Measurements from ENCODE around the gene SSPN. TPM values are rescaled to one million over a fixed set of nuclear protein-coding genes. Genes with fewer than 3 reads are reported as not detected.
"Not testable (repeated sequence)": the region's sequence is repeated elsewhere in the genome, so short reads cannot be mapped to it uniquely, and the experiment has no call there.

The SSPN gene
- total RNA-seq, 1 experiment from 2014 or later = 0.17 TPM

DNA sequence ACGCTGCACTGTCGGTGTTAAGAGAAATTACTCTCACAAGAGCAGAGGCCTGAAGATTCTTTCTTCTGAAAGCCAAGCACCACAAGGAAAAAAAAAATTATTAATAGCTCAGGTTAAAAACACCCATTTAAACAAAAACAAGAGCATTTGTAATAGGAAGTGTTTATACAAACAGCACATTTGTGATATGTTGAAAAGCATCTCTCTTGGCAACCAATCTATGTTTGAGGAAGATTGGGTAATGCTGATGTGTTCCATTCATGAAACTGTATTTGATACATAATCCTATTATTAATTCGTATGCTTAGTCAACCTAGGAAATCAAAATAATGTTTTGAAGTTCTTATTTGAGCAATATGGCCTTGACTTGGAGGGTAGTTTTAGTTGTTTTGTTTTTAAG is 36.5 kb downstream of the SSPN start (continued):
- TF ChIP-seq, protein P1, sequence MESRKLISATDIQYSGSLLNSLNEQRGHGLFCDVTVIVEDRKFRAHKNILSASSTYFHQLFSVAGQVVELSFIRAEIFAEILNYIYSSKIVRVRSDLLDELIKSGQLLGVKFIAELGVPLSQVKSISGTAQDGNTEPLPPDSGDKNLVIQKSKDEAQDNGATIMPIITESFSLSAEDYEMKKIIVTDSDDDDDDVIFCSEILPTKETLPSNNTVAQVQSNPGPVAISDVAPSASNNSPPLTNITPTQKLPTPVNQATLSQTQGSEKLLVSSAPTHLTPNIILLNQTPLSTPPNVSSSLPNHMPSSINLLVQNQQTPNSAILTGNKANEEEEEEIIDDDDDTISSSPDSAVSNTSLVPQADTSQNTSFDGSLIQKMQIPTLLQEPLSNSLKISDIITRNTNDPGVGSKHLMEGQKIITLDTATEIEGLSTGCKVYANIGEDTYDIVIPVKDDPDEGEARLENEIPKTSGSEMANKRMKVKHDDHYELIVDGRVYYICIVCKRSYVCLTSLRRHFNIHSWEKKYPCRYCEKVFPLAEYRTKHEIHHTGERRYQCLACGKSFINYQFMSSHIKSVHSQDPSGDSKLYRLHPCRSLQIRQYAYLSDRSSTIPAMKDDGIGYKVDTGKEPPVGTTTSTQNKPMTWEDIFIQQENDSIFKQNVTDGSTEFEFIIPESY (IDR thresholded peaks at IDR 0.05; ENCODE audit: extremely low read depth, insufficient replicate concordance, low read length) = no peak
- TF ChIP-seq SRF (IDR thresholded peaks at IDR 0.05; ENCODE audit: low read depth) (no peak), EZH2phosphoT487 (IDR thresholded peaks at IDR 0.05; ENCODE audit: borderline replicate concordance) (no peak), POLR2A (IDR thresholded peaks at IDR 0.05; ENCODE audit: borderline replicate concordance, extremely low read depth, insufficient read depth, insufficient read length) (no peak), TCF7L2 (IDR thresholded peaks at IDR 0.05; ENCODE audit: borderline replicate concordance, extremely low read depth, insufficient read depth, insufficient read length) (no peak), ZNF274 (IDR thresholded peaks at IDR 0.05; ENCODE audit: low read depth, low read length) (no peak), ZFX (IDR thresholded peaks at IDR 0.05) (no peak)

- no peaks in the 10 kb centered on the region for H3K36me3 ChIP-seq (ENCODE audit: control insufficient read depth in 1 of 2, insufficient read depth in 2 of 2, low read length in 2 of 2)
- H3K9me3 ChIP-seq (ENCODE audit: control insufficient read depth in 1 of 2, insufficient read depth in 1 of 2, low read depth in 1 of 2, low read length in 2 of 2) = no peaks in the 10 kb centered on the region; a peak in 1 of 4 replicates
- no peaks in the 10 kb centered on the region for H3K27me3 ChIP-seq (ENCODE audit: insufficient read depth, low read length)
- intact Hi-C loops (cut with micrococcal nuclease) = no loop called here
- POLR2A ChIA-PET = no interaction called here
- DNase-seq (ENCODE audit: low read depth, low spot score) (no peak), ATAC-seq (no peak)
- no peak overlapping the region for H3K27ac ChIP-seq (ENCODE audit: low read depth, low read length)
- TF ChIP-seq CBX3 (IDR thresholded peaks at IDR 0.05; ENCODE audit: low read depth) = no peak
- BruUV-seq (replicated peaks) = no TSS peak
- CTCF ChIA-PET = no interaction called here
- H3K4me2 ChIP-seq (ENCODE audit: low read length) = no peak overlapping the region
- no peaks in the 10 kb centered on the region for H3K4me1 ChIP-seq (ENCODE audit: control insufficient read depth in 1 of 2, insufficient read depth in 2 of 2, low read length in 2 of 2)
- H3K4me3 ChIP-seq (replicated peaks in 1 of 2; ENCODE audit: low read depth in 1 of 2, low read length in 2 of 2) = no peak overlapping the region
- RAD21 ChIA-PET (ENCODE audit: low non-redundant PET in 1 of 2, low total read pairs in 2 of 2, uncharacterized antibody in 2 of 2, unreplicated experiment in 2 of 2) = no interaction called here
- no peak overlapping the region for H3K9ac ChIP-seq (ENCODE audit: low read length)
- H2AFZ ChIP-seq (ENCODE audit: low read depth, low read length, poor library complexity, severe bottlenecking) = no peak overlapping the region
- no peaks in the 10 kb centered on the region for H3K79me2 ChIP-seq (ENCODE audit: insufficient read depth, low read length)
- H3K9me2 ChIP-seq (ENCODE audit: insufficient read depth) = no peaks in the 10 kb centered on the region
- no peaks in the 10 kb centered on the region for H4K20me1 ChIP-seq (ENCODE audit: insufficient read depth)
These were observed 38.3 kb downstream of the SSPN start for GRCh38 chr12:26233631-26234030.

DNA sequence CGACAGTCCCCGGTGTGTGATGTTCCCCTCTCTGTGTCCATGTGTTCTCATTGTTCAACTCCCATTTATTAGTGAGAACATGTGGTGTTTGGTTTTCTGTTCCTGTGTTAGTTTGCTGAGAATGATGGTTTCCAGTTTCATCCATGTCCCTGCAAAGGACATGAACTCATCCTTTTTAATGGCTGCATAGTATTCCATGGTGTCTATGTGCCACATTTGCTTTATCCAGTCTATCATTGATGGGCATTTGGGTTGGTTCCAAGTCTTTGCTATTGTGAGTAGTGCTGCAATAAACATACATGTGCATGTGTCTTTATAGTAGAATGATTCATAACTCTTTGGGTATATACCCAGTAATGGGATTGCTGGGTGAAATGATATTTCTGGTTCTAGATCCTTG is 40.1 kb downstream of the SSPN start:
- H3K36me3 ChIP-seq (ENCODE audit: control insufficient read depth in 1 of 2, insufficient read depth in 2 of 2, low read length in 2 of 2); BruUV-seq (replicated peaks); H3K9me3 ChIP-seq (ENCODE audit: control insufficient read depth in 1 of 2, insufficient read depth in 1 of 2, low read depth in 1 of 2, low read length in 2 of 2); DNase-seq (ENCODE audit: low read depth, low spot score); H2AFZ ChIP-seq (ENCODE audit: low read depth, low read length, poor library complexity, severe bottlenecking); CTCF ChIA-PET; H4K20me1 ChIP-seq (ENCODE audit: insufficient read depth); ATAC-seq; H3K9ac ChIP-seq (ENCODE audit: low read length); RAD21 ChIA-PET (ENCODE audit: low non-redundant PET in 1 of 2, low total read pairs in 2 of 2, uncharacterized antibody in 2 of 2, unreplicated experiment in 2 of 2); POLR2A ChIA-PET; H3K4me2 ChIP-seq (ENCODE audit: low read length); H3K4me3 ChIP-seq (replicated peaks in 1 of 2; ENCODE audit: low read depth in 1 of 2, low read length in 2 of 2); H3K4me1 ChIP-seq (ENCODE audit: control insufficient read depth in 1 of 2, insufficient read depth in 2 of 2, low read length in 2 of 2); intact Hi-C loops (cut with micrococcal nuclease); H3K27ac ChIP-seq (ENCODE audit: low read depth, low read length); H3K9me2 ChIP-seq (ENCODE audit: insufficient read depth); H3K79me2 ChIP-seq (ENCODE audit: insufficient read depth, low read length); H3K27me3 ChIP-seq (ENCODE audit: insufficient read depth, low read length): not testable (repeated sequence)

Measured in HCT116 (cell line).